ENCODE measurements around the gene LDLRAD4.

The LDLRAD4 gene

DNA sequence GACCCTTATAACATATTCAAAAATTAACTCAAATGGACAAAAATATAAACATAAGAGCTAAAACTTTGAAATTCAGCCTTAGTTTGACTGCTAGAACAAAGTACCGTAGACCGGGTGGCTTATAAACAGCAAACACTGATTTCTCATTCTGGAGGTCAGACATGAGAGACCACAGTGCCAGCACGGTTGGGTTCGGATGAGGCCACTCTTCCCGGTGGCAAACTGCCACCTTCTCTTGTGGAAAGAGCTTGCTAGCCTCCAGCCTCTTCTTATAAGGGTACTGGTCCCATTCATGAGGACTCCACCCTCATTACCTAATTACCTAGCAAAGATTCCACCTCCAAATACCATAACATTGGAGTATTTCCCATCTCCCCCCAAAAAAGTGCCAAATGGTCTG is 416.5 kb downstream of the LDLRAD4 start:
- no peak for TF ChIP-seq CTCF (IDR thresholded peaks at IDR 0.05)
- H3K4me1 ChIP-seq = peaks cover under 1% of the 10 kb centered on the region
- H3K4me3 ChIP-seq (ENCODE audit: low read depth, low read length) = no peak overlapping the region
- H3K9me3 ChIP-seq (ENCODE audit: control insufficient read depth, low read length) = no peaks in the 10 kb centered on the region
- no peak overlapping the region for H3K9ac ChIP-seq
- H2AFZ ChIP-seq = no peak overlapping the region
- H3K36me3 ChIP-seq (ENCODE audit: control insufficient read depth, insufficient read depth, low read length) = no peaks in the 10 kb centered on the region
- no peak overlapping the region for H3K4me2 ChIP-seq (ENCODE audit: low read length)
- H3K79me2 ChIP-seq = no peaks in the 10 kb centered on the region
- H3K27me3 ChIP-seq (ENCODE audit: control insufficient read depth, insufficient read depth, low read length) = no peaks in the 10 kb centered on the region
- H3K27ac ChIP-seq = no peak overlapping the region

DNA sequence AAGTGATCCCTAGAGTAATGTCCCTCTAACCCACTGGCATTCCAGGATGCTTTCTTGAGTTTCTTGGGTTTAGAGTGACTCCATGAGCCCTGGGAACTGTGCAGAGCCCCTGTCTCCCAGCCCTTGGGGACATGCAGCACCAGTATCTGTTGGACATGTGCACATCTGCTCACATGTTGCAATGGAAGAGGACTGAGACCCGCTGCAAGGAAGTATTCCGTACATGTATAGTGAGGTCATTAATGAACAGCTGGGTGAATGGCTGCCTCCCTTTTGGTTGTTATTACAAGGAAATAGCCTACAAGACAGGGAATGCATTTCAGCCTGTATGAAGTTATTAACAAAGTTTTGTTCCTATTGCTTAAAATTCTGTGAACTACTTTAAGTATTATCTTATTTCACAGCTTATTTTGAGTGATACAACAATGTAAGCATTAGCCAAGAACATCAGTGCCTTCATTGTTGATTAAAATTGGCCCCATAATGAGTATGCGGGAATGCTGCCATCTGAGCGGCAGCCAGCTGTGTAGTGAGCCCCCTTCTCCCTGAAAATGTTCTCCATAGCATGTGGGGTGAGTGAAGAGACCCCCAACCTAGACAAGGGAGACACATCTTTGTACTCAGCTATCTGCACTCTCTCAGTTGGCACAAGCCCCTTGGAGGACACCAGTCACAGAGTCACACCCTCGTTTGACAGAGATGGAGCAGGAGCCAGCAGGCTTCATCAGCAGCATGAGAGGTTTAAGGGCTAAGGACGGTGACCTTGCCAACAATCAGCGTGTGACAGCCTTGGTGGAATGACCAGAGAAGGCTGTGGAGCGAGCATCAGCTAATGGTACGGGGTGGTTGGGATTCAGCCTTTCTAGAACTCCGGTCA is 420.4 kb downstream of the LDLRAD4 start:
- no peaks in the 10 kb centered on the region for H3K4me1 ChIP-seq
- H2AFZ ChIP-seq = no peak overlapping the region
- H3K9me3 ChIP-seq (ENCODE audit: control insufficient read depth, low read length) = no peaks in the 10 kb centered on the region
- no peaks in the 10 kb centered on the region for H3K79me2 ChIP-seq
- H3K4me2 ChIP-seq (ENCODE audit: low read length) = no peak overlapping the region
- no peaks in the 10 kb centered on the region for H3K36me3 ChIP-seq (ENCODE audit: control insufficient read depth, insufficient read depth, low read length)
- H3K4me3 ChIP-seq (ENCODE audit: low read depth, low read length) = no peak overlapping the region
- no peak overlapping the region for H3K27ac ChIP-seq
- no peaks in the 10 kb centered on the region for H3K27me3 ChIP-seq (ENCODE audit: control insufficient read depth, insufficient read depth, low read length)
- TF ChIP-seq CTCF (IDR thresholded peaks at IDR 0.05) = no peak
- H3K9ac ChIP-seq = no peak overlapping the region

GRCh38 chr18:13640266-13640860 is 421.8 kb downstream of the LDLRAD4 start:
- Histone ChIP-seq H3K79me2 (no peaks in the 10 kb centered on the region), H3K4me2 (ENCODE audit: low read length) (no peak overlapping the region), H2AFZ (no peak overlapping the region), H3K27ac (peak overlapping the region; percentile 19), H3K4me1 (no peaks in the 10 kb centered on the region), H3K36me3 (ENCODE audit: control insufficient read depth, insufficient read depth, low read length) (no peaks in the 10 kb centered on the region), H3K9ac (no peak overlapping the region), H3K9me3 (ENCODE audit: control insufficient read depth, low read length) (no peaks in the 10 kb centered on the region), H3K4me3 (ENCODE audit: low read depth, low read length) (no peak overlapping the region), H3K27me3 (ENCODE audit: control insufficient read depth, insufficient read depth, low read length) (no peaks in the 10 kb centered on the region)
- no peak for TF ChIP-seq CTCF (IDR thresholded peaks at IDR 0.05)

DNA sequence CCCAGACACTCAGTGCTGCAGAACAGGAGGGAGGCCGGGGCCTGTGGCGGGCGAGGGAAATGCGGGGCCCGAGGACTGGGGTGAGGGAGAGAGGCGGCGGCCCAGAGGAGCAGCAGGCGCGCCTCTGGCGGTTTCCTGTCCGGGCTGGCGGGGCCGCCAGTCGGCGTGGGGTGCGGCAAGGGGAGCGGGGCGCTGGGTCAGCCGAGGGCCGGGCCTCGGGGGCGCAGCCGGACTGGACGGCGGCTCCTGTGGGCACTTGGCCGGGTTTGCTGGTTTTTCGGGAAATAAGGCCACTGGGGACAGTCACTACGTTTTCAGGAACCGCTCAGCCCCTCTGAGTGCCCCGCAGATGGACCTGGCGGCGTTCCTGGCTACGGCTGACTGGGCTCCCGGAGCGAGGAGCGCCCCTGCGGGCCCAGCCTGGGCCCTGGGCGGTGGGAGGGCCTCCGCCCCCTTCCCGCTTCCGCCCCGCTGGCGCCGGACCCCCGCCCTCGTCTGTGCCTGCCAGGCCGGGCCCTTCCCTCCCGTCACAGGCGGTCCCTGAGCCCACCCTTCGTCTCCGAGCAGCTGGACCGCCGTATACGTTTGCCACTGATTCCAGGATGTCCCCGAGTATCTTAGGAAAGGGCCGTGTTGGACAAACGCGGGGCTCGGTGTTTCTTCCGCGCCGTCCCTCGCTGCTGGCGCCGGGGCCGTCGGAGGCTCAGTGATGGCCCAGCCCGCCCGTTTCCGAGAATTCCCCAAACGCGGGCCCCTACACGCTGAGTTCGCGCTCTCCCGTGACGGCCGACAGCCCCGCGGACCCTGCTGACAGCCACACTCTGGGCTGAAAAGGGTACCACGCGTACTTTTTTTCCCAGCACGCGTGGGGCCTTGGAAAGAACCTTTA is 423.2 kb downstream of the LDLRAD4 start:
- H3K36me3 ChIP-seq (ENCODE audit: control insufficient read depth, insufficient read depth, low read length) = no peaks in the 10 kb centered on the region
- H3K27ac ChIP-seq = peak overlapping the region; percentile 51
- H3K4me2 ChIP-seq (ENCODE audit: low read length) = no peak overlapping the region
- no peak for TF ChIP-seq CTCF (IDR thresholded peaks at IDR 0.05)
- no peaks in the 10 kb centered on the region for H3K4me1 ChIP-seq
- no peak overlapping the region for H3K4me3 ChIP-seq (ENCODE audit: low read depth, low read length)
- H2AFZ ChIP-seq = peak overlapping the region; percentile 73
- no peaks in the 10 kb centered on the region for H3K9me3 ChIP-seq (ENCODE audit: control insufficient read depth, low read length)
- no peaks in the 10 kb centered on the region for H3K79me2 ChIP-seq
- H3K9ac ChIP-seq = no peak overlapping the region
- no peaks in the 10 kb centered on the region for H3K27me3 ChIP-seq (ENCODE audit: control insufficient read depth, insufficient read depth, low read length)
